Measurements from ENCODE around the gene RBM34. TPM values are rescaled to one million over a fixed set of nuclear protein-coding genes. Genes with fewer than 3 reads are reported as not detected.

RBM34 gene
- polyA plus RNA-seq, 4 donors: 51.8 to 76.7 (median 61.1) TPM

DNA sequence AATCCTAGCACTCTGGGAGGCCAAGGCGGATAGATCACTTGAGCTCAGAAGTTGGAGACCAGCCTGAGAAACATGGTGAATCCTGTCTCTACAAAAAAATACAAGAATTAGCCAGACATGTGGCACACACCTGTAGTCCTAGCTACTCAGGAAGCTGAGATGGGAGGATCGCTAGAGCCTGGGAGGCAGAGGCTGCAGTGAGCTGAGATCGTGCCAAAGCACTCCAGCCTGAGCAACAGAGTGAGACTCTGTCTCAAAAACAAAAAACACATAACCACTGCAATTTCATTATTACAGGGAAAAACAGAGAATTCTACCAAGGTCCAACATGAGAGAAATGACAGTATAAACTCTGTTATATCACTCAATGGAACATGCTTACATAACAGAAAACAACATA lies 28.0 kb downstream of the RBM34 start:
- DNase-seq: no peak
- no peak for FAIRE-seq
- H3K4me1 ChIP-seq (ENCODE audit: control insufficient read depth in 3 of 3, insufficient read depth in 2 of 3, low read depth in 1 of 3, low read length in 2 of 3): no peaks in the 10 kb centered on the region
- no peaks in the 10 kb centered on the region for H3K9me3 ChIP-seq (ENCODE audit: control insufficient read depth in 2 of 2, insufficient read depth in 1 of 2, low read depth in 1 of 2, low read length in 1 of 2)
- no peak overlapping the region for H3K27ac ChIP-seq (ENCODE audit: low read depth in 1 of 3, low read length in 2 of 3)
- no peak overlapping the region for H3K4me3 ChIP-seq (ENCODE audit: low read depth in 1 of 3, low read length in 3 of 3)
- H3K36me3 ChIP-seq (ENCODE audit: control insufficient read depth in 3 of 3, insufficient read depth in 2 of 3, low read depth in 1 of 3, low read length in 3 of 3): peaks cover 12 to 35% (median 15%) of the 10 kb centered on the region in 3 donors
- 90 to 100% (median 95%) methylated on average over 3 of the region's 3 CpGs for WGBS, 3 donors
- H3K27me3 ChIP-seq (ENCODE audit: control insufficient read depth in 3 of 3, insufficient read depth in 3 of 3, low read length in 3 of 3): no peaks in the 10 kb centered on the region

DNA sequence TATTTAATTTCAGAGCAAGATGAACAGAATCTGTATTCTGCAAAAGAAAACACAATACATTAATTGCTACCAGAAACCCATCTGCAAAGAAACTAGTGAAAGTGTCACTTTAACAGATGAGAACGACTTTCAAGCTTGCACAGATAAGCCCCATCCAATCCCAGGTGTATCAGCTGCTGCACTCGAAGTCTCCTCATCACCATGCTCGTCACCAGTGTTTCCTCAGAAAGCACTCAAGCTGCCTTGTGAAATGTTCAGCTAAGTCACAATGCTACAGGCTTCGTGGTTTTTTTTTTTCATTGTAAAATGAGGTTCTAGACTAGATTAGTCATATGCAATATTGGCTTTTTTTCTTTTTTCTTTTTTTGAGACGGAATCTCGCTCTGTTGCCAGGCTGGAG lies 29.1 kb downstream of the RBM34 start:
- no peaks in the 10 kb centered on the region for H3K27me3 ChIP-seq (ENCODE audit: control insufficient read depth in 3 of 3, insufficient read depth in 3 of 3, low read length in 3 of 3)
- no peak overlapping the region for H3K4me3 ChIP-seq (ENCODE audit: low read depth in 1 of 3, low read length in 3 of 3)
- no peak overlapping the region for H3K27ac ChIP-seq (ENCODE audit: low read depth in 1 of 3, low read length in 2 of 3)
- DNase-seq (no peak), FAIRE-seq (no peak)
- H3K4me1 ChIP-seq (ENCODE audit: control insufficient read depth in 3 of 3, insufficient read depth in 2 of 3, low read depth in 1 of 3, low read length in 2 of 3): peaks cover 0 to 2% (median under 1%) of the 10 kb centered on the region in 3 donors
- H3K36me3 ChIP-seq (ENCODE audit: control insufficient read depth in 3 of 3, insufficient read depth in 2 of 3, low read depth in 1 of 3, low read length in 3 of 3): peaks cover 4 to 29% (median 15%) of the 10 kb centered on the region in 3 donors
- WGBS, 3 donors: 64 to 78% (median 71%) methylated on average over 6 of the region's 6 CpGs
- no peaks in the 10 kb centered on the region for H3K9me3 ChIP-seq (ENCODE audit: control insufficient read depth in 2 of 2, insufficient read depth in 1 of 2, low read depth in 1 of 2, low read length in 1 of 2)

DNA sequence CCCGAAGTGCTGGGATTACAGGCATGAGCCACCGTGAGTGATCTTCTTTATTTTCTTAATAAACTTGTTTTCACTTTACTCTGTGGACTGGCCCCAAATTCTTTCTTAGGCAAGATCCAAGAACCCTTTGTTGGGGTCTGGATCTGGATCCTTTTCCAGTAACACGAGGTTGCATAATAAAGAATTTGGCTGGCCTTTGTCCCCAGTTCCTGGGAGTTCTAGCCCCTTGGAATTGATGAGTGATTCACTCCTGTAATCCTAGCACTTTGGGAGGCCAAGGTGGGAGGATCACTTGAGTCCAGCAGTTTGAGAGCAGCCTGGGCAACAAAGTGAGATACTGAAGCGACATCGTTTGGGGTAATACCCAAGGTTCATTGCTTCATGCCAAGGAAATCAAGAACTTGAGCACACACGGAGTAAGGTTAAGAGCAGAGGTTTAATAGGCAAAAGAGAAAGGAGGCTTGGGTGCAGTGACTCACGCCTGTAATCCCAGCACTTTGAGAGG lies 30.2 kb downstream of the RBM34 start:
- DNase-seq (no peak), FAIRE-seq (no peak)
- Histone ChIP-seq H3K4me3 (ENCODE audit: low read depth in 1 of 3, low read length in 3 of 3) (no peak overlapping the region), H3K36me3 (ENCODE audit: control insufficient read depth in 3 of 3, insufficient read depth in 2 of 3, low read depth in 1 of 3, low read length in 3 of 3) (peaks cover 2 to 38% (median 8%) of the 10 kb centered on the region in 3 donors), H3K27me3 (ENCODE audit: control insufficient read depth in 3 of 3, insufficient read depth in 3 of 3, low read length in 3 of 3) (no peaks in the 10 kb centered on the region), H3K9me3 (ENCODE audit: control insufficient read depth in 2 of 2, insufficient read depth in 1 of 2, low read depth in 1 of 2, low read length in 1 of 2) (no peaks in the 10 kb centered on the region), H3K27ac (ENCODE audit: low read depth in 1 of 3, low read length in 2 of 3) (no peak overlapping the region), H3K4me1 (ENCODE audit: control insufficient read depth in 3 of 3, insufficient read depth in 2 of 3, low read depth in 1 of 3, low read length in 2 of 3) (peaks cover 0 to 7% (median 3%) of the 10 kb centered on the region in 3 donors)
- 87 to 93% (median 90%) methylated on average over 7 of the region's 7 CpGs for WGBS, 3 donors

DNA sequence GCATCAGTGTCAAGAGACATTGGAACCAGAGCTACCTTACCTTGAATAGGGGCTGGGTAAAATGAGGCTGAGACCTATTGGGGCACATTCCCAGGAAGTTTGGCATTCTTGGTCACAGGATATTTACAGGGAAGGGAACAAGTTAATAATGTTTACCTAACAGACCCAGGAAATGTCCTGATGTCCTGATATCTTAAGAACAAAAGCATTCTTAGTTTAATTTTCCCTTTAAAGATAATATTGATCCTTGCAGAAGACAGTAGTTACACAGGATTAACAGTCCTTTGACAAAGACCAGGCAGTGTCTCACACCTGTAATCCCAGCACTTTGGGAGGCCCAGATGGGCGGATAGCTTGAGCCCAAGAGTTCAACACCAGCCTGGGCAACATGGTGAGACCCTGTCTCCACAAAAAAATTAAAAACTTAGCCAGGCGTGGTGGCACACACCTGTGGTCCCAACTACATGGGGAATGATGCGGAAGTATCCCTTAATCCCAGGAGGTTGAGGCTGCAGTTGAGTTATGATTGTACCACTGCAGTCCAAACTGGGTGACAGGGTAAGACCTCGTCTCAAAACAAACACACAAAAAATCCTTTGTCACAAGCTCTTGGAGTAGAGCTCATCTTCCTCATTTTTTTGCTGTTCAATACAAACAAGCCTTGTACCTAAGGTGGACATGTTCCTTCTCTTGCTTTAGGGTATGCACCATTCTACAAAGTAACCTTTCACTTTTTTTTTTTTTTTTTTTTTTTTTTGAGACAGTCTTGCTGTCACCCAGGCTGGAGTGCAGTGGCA lies 31.1 kb downstream of the RBM34 start:
- H3K27ac ChIP-seq (ENCODE audit: low read depth in 1 of 3, low read length in 2 of 3): no peak overlapping the region
- H3K4me3 ChIP-seq (ENCODE audit: low read depth in 1 of 3, low read length in 3 of 3): no peak overlapping the region
- peaks cover 0 to 7% (median 3%) of the 10 kb centered on the region in 3 donors for H3K4me1 ChIP-seq (ENCODE audit: control insufficient read depth in 3 of 3, insufficient read depth in 2 of 3, low read depth in 1 of 3, low read length in 2 of 3)
- H3K36me3 ChIP-seq (ENCODE audit: control insufficient read depth in 3 of 3, insufficient read depth in 2 of 3, low read depth in 1 of 3, low read length in 3 of 3): peaks cover 2 to 36% (median 4%) of the 10 kb centered on the region in 3 donors
- DNase-seq: no peak
- no peaks in the 10 kb centered on the region for H3K27me3 ChIP-seq (ENCODE audit: control insufficient read depth in 3 of 3, insufficient read depth in 3 of 3, low read length in 3 of 3)
- WGBS, 3 donors: 90 to 93% (median 91%) methylated on average over 4 of the region's 4 CpGs
- FAIRE-seq: no peak
- no peaks in the 10 kb centered on the region for H3K9me3 ChIP-seq (ENCODE audit: control insufficient read depth in 2 of 2, insufficient read depth in 1 of 2, low read depth in 1 of 2, low read length in 1 of 2)

DNA sequence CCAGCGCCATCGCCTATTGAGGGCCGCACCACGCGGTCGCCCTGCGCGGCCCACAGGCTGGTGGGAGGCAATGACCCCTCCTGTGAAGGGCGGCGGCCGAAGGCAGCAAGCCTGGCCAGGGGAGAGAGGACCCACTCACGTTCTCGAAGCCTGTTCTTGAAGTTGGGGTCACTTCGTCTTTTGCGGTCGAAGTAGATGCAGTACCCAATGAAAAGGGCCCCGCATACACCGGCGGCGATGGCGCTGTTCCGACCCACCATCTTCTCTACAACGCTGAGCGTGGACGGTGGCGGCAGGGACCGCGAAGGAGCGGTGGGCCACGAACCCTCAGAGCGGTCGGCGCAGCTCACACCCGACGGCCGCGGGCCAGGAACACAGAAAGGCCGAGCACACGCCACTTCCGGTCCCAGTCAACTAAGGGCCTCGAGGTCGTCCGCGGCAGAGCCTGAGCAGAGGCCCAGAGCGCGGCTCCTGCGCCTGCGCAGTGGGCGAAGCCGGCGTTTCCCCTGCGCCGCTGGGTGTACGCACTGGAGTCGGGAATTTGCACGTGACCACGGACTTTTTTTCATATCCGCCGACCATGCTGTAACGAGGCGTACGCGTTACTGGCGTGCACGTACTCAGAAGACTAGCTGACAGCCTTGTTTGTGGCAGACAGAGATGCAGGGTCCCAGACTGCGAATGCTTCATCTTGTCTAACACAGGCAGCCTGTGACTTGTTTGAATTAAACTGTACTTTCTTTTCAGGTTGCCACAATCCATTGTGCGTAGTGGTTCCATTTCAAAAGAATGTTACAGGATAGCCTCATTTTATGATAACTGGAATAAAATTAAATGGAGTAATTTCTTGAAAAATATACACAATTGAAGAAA lies 32.4 kb downstream of the RBM34 start, which contains the start of gene TOMM20:
TOMM20 (minus strand) TSS at position 382 of the 873 bp plus-strand sequence; CDS start at position 260, 122 bp downstream.
- peak within 1 kb of the TSS; percentile 64 to 93 (median 92) for H3K27ac ChIP-seq (ENCODE audit: low read depth in 1 of 3, low read length in 2 of 3)
- peaks cover 0 to 32% (median 4%) of the 10 kb centered on the region in 3 donors for H3K36me3 ChIP-seq (ENCODE audit: control insufficient read depth in 3 of 3, insufficient read depth in 2 of 3, low read depth in 1 of 3, low read length in 3 of 3)
- 1% methylated on average over 64 to 67 of the region's 67 CpGs for WGBS, 3 donors
- peaks cover 0 to 10% (median 3%) of the 10 kb centered on the region in 3 donors for H3K4me1 ChIP-seq (ENCODE audit: control insufficient read depth in 3 of 3, insufficient read depth in 2 of 3, low read depth in 1 of 3, low read length in 2 of 3)
- no peaks in the 10 kb centered on the region for H3K9me3 ChIP-seq (ENCODE audit: control insufficient read depth in 2 of 2, insufficient read depth in 1 of 2, low read depth in 1 of 2, low read length in 1 of 2)
- DNase-seq (peak; percentile 99), FAIRE-seq (no peak)
- no peaks in the 10 kb centered on the region for H3K27me3 ChIP-seq (ENCODE audit: control insufficient read depth in 3 of 3, insufficient read depth in 3 of 3, low read length in 3 of 3)
- H3K4me3 ChIP-seq (ENCODE audit: low read depth in 1 of 3, low read length in 3 of 3): peak within 1 kb of the TSS; percentile 72 to 100 (median 96)

DNA sequence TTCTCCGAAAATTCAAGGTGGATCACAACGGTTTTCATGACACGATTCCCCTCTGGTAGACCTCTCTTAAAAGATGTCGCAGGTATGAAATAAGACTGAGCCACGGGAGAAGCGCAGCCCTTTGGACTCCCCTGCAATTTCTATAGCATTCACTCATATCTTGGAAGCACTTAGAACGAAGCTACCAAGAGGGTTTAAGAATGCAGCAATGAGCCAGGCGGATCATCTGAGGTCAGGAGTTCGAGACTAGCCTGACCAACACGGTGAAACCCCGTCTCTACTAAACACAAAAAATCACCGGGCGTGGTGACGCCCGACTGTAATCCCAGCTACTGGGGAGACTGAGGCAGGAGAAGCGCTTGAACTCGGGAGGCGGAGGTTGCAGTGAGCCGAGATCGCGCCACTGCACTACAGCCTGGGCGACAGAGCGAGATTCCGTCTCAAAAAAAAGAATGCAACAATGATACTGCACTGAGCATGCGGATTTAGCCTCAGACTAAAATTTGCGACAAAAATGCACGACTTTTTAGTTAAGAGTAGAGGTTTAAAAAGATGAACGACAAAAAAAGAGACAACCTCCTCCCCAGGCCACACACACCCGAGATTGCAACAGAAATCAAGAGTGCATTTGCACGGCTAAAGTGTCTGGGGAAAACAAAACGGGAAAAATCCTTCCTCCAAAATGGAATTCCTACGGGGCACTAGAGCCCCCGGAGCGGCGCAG lies 33.2 kb downstream of the RBM34 start:
- Histone ChIP-seq H3K4me1 (ENCODE audit: control insufficient read depth in 3 of 3, insufficient read depth in 2 of 3, low read depth in 1 of 3, low read length in 2 of 3) (peaks cover 0 to 10% (median 3%) of the 10 kb centered on the region in 3 donors), H3K36me3 (ENCODE audit: control insufficient read depth in 3 of 3, insufficient read depth in 2 of 3, low read depth in 1 of 3, low read length in 3 of 3) (peaks cover 0 to 31% (median 4%) of the 10 kb centered on the region in 3 donors), H3K4me3 (ENCODE audit: low read depth in 1 of 3, low read length in 3 of 3) (peak overlapping the region; percentile 72 to 100 (median 96)), H3K9me3 (ENCODE audit: control insufficient read depth in 2 of 2, insufficient read depth in 1 of 2, low read depth in 1 of 2, low read length in 1 of 2) (no peaks in the 10 kb centered on the region), H3K27ac (ENCODE audit: low read depth in 1 of 3, low read length in 2 of 3) (peak overlapping the region; percentile 64 to 93 (median 92)), H3K27me3 (ENCODE audit: control insufficient read depth in 3 of 3, insufficient read depth in 3 of 3, low read length in 3 of 3) (no peaks in the 10 kb centered on the region)
- 0 to 1% (median 0%) methylated on average over 35 of the region's 35 CpGs for WGBS, 3 donors
- DNase-seq: peak; percentile 49 to 69
- FAIRE-seq: no peak

DNA sequence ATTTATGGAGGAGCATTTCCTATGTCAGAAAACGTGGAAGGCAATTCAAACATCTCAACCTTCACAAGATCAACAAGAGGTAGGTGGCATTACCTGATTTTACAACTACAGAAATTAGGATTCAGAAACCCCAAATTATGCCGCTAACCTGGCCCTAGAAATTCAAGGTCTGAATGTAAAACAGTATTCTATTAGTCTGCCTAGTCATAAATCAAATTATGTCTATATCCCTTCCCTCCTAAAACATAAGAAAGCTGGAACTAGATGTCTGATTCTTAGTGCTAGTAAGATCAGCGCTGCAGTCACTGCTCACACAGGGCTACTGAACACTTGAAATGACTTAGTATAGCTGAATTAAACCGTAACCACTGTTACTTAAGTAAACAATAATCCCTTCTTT lies 33.8 kb downstream of the RBM34 start:
- no peak overlapping the region for H3K27ac ChIP-seq (ENCODE audit: low read depth in 1 of 3, low read length in 2 of 3)
- WGBS, 3 donors: 5 to 23% (median 7%) methylated on average over 4 of the region's 4 CpGs
- FAIRE-seq: no peak

More for the DNA sequence above, 33.8 kb downstream of the RBM34 start:
- Histone ChIP-seq H3K4me3 (ENCODE audit: low read depth in 1 of 3, low read length in 3 of 3) (peak overlapping the region; percentile 31 to 100 (median 72)), H3K4me1 (ENCODE audit: control insufficient read depth in 3 of 3, insufficient read depth in 2 of 3, low read depth in 1 of 3, low read length in 2 of 3) (peaks cover 0 to 10% (median 3%) of the 10 kb centered on the region in 3 donors), H3K36me3 (ENCODE audit: control insufficient read depth in 3 of 3, insufficient read depth in 2 of 3, low read depth in 1 of 3, low read length in 3 of 3) (peaks cover 0 to 27% (median 4%) of the 10 kb centered on the region in 3 donors), H3K27me3 (ENCODE audit: control insufficient read depth in 3 of 3, insufficient read depth in 3 of 3, low read length in 3 of 3) (no peaks in the 10 kb centered on the region), H3K9me3 (ENCODE audit: control insufficient read depth in 2 of 2, insufficient read depth in 1 of 2, low read depth in 1 of 2, low read length in 1 of 2) (no peaks in the 10 kb centered on the region)
- peak in 1 of 2 donors; percentile 27 for DNase-seq

All from small intestine (tissue), 7 donors.